CD4-positive, alpha-beta T cell treated with Interferon alpha-2 for 1 hour (primary cell): ENCODE results near the gene EEFSEC.

Experiments
- DNase-seq, 2 donors: peaks; one replicate each; pipeline ENCODE4 v3.0.0-alpha.2; 2020 to 2022

The EEFSEC gene

DNA sequence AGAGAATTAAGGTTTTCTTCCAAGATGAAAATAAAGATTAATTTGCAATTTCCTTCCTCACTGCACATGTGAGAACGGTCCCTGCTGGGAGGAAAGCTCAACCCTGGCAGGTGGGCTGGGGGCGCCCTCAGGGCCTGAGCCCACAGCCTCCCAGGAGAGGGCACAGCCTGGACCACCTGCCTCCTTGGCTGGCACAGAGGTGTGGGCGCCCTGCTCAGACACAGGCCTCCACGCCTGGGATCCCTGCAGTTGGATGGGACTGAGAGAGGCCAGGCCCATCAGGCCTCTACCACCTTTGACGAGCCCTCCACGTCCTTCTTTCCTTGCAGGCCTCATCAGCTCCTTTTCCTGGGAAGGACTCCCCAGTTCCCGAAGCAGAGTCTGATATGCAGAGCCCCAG is 267.0 kb downstream of the EEFSEC start:
- no peak for DNase-seq

DNA sequence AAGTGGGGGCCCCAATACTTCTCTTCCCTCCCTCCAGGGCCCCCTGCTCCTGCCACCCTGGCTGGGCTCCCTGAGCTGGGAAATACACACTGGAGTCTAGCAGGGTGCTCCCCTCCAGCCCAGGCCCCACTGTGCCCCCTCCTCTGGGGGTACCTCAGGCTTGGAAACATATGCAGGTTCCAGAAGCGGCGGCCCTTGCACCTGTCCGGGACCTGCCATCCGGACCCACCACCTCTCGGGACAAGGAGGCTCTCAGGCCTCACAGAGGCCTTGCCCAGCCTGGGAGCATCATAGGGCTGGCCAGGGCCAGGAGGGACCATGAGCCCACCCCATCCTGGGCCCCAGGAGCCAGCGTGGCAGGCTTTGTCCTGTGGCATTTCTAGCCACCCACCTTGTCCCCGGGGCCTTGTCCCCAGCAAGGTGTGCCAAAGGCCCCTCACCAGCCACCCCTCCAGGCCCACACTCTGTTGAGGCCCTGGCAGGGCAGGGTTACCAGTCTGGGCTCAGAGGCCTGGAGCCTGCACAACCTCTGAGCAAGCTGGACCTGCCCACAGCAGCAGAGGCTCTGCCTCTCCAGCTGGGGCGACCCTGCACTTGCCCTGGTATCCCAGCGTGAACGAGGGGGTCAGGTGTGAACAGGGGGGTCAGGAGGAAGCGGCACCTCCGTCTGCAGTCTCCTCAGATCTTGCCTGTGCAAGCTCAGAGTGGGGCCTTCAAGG is 267.6 kb downstream of the EEFSEC start:
- DNase-seq, result no peak

DNA sequence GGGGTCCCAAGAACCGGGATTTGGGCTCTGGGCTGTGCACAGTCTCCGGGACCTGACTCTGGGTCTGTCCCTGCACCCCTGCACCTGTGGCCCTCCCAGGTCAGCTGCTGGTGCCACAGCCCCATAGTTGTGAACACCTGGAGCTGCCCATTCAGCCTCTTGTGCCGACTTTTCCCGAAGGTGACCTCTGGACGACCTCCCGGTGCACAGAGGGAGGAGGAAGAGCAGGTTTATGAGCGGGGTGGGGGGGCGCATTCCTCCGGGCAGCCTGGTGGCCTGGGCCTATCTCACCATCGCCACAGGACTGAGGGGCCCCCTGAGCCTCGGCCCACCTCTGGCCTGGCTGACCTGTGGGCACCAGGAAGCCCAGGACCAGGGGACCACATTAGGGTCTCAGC is 268.2 kb downstream of the EEFSEC start:
- DNase-seq, result no peak

DNA sequence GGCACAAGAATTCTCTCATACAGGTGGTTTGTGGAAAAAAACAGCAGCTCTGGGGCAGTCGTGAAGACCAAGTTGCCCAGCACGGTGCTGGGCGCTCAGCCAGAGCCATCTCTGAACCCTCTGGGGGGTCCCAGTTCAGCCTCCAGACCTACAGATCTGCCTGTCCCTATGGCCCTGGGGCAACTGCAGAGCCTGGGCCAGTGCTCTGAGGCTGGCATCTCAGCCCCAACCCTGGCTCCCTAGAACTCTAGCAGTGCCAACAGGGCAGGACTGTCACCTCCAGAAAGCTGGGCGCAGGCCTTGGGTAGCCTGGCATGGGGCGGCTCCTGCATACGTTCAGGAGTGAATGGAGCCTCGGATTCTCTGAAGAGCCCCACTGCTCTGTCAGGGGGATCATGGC is 268.7 kb downstream of the EEFSEC start:
- DNase-seq, result no peak

DNA sequence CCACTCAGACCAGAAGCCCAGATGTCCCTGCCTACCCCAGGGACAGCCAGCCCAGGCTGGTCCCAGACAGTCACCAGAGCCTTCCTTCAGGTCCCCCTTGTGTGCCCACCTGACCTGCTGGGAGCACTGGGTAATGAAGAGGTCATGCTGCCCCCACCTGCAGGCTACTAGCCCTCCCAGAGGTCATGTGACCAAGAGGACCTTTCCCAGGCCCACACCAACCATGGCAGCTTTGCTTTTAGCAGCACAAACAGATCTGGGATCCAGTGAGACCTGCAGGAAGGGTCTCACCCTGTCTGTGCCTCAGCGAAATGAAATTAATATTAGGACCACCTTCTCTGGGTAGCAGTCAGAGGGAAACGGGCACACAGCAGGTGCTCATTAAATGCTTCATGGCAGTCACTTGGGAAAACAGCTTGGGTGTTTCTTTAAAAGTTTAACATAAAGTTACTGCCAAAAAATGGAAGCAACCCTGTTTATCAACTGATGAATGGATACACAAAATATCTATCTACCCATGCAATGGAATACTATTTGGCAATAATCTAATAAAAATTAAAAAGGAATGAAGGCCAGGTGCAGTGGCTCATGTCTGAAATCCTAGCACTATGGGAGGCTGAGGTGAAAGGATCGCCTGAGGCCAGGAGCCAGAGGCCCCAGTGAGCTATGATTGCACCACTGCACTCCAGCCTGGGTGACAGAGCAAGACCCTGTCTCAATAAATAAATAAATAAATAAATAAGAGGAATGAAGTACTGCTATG is 269.7 kb downstream of the EEFSEC start:
- DNase-seq, result no peak

DNA sequence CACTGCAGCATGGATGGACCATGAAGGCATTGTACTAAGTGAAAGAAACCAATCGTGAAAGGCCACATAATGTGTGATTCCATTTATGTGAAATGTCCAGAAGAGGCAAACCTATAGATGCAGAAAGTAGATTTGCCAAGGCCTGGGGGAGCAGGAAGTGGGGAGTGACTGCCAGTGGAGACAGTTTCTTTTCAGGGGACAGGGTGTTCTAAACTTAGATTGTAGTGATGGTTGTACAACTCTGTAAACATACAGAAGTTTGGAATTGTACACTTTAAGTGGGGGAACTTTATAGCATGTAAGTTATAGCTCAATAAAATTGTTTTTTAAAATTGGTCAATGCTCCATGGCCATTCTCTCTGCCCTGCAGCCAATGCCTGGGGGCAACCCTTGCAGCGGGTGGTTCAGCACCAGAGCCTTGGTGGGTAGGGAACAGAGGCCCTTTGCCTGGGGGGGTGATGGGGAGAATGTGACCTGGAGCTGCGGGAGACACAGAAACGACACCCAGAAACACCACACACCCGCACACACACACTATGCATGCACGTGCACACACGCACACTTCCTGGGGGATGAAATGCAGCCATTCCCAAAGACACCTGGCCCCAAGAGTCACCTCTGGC is 270.4 kb downstream of the EEFSEC start:
- DNase-seq, result no peak

DNA sequence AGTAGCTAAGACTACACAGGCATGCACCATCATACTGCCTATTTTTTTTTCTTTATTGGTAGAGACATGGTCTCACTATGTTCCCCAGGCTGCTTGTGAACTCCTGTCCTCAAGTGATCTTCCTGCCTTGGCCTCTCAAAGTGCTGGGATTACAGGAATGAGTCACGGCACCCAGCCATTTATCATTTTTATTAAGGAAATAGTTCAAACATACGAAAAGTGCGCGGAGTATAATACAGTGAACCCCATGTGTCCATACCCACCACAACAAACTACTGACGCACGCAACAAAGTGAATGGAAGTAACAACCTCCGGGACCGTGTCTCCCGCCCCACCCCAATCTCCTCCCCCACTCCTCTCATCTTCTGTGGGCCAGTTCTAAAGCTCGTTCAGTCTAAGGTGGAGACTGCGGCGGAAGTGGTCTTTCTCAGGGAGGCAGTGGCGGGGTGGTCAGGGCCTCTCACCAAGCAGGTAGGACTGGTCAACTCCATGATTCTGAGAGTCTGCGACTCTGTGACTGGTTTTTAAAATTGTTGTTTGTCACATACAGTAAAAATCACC is 271.3 kb downstream of the EEFSEC start:
- DNase-seq, result no peak

DNA sequence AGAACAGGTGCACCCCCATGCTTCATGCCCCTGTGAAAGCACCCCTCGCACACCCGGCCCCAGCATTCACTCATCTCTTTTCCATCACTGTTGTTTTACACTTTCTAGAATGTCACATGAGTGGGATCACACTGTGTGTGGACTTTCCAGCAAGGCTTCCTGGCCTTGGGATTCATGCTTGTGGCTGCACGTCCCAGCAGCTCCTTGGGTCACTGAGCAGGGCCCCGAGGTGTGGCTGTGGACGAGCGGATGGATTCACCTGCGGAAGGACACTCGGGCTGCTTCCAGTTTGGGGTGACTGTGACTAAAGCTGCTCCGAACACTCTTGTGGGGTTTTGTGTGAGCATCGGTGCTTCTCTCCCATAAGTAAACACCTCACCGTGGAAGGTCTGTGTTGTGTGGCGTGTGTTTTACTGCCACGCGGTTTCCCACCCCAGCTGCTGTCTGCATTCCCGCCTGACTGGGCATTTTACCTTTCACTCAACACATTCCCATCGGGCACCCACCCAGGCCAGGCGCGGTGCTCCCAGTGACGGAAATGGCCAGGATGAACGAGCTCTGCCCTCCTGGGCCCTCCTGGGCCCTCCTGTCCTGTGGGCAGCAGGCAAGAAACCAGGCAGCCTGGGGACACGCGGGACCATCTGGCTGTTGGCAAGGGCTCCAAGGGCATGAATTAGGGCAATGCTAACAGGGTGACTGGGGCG is 272.0 kb downstream of the EEFSEC start:
- no peak for DNase-seq

DNA sequence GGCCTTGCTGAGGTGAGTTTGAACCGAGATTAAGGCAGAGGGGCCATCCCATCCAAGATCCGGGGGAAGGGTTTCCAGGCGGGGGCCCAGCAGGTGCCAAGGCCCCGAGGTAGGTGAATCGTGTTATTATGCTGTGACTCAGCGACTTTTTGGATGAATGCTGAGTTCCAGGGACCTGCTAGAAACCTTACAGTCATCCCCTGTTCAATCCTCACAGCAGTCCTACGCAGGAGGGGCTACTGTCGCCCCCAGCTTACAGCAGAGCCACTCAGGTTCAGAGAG is 272.5 kb downstream of the EEFSEC start:
- DNase-seq, result no peak

DNA sequence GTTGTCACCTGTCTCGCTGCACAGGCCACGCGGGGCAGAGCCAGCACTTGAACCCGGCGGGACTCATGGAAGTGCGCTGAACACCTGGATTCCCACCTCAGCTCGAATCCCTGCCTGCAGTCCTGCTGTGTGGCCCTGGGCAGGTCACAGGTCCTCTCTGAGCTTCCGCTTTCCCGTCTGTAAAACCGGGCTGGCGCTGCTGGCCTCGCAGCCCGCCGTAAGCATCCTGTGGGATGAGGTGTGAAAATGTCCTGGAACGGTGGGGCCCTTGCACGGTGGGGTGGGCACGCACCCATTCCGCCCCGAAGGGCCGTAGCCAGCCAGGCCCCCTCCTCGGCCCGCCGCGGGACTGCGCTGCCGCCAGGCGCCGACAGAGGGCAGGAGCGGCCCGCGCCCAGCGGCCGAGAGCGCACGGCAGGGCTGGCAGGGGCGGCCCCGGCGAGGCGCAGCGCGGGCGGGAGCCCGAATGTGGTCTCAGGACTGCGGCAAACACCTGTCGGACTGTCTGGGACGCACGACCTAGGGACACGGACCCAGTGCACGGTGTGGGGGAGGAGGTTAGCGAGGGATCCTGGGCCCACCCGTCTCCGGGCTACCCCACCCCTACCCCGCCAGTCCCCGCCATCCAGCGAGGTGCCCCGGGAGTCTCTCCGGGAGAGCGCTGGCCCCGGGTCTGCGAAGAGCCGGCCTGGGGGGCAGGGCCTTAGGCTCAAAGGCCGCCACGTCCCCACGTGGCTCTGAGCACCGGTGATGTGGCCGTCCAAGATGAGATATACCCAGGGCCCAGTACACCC is 273.0 kb downstream of the EEFSEC start:
- peak; percentile 26 to 58 for DNase-seq

DNA sequence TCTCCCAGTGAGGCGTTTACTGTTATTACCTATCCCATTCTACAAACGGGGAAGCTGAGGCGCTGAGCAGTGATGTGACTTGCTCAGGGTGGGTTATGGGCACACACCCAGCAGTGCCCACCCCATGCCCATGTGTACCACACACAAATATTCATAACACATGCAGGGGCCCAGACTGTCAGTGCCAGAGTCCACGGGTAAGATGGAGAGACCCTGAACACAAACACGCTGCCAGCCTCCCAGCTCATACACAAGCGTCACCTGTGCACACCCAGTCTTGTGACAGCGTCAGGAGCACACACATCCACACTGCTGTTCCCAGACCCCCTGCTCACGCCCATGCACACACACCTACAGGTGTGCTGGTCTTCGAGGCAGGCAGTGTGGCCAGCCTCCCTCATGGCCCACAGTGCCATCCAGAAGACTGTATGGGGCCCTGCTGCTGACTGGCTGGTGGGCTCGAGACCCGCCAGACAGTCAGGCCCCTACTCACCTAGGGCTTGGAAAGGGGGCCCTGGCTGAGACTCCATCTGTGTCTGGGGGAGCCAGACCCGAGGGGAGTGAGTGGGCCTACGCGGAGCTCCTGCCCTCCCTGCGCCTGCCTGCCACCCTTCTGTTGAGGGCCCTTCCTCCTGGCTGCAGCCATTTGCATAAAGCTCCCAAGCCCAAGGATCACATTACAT is 274.0 kb downstream of the EEFSEC start:
- no peak for DNase-seq

DNA sequence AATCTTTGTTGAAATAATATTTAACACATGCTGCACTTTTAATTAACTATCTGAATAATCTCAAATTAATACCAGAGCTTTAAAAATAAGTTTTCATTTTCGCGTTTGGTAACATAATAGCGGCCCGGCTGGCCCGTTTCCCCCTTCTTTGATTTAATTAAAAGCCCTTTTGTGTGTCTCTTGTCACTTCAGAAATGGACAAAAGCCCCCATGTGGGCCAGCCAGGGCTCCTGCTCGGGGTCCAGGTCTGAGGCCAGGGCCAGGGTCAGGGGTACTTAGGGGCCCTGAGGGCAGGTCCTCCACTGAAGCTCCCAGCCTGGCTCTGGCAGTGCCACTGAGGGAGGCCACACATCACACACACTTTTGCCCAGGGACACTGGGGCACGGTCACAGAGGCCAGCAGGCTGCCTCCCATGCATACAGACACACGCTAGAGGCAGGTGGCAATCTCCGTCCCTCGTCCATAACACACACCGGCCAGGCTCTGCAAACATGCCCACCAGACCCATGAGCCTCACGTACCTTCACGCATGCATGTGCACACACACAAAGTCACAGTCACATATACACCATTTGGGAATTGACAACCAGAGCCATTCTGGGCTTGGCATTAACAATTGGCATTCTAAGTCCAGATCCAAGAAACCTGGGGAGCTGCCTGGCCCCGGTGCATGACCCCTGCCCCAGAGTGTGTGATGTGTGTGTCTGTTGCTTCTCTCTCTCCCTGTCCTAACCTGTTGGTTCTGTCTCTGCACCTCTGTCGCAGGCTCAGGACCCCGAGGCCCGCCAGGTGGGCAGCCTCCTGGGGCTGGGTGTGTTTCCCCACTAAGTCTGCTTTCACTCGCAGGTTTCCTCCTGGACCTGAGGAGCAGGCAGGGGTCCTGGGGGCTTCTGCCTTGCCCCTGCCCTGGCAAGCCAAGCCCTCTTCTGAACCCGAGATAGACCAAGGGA is 274.9 kb downstream of the EEFSEC start:
- DNase-seq, result no peak

DNA sequence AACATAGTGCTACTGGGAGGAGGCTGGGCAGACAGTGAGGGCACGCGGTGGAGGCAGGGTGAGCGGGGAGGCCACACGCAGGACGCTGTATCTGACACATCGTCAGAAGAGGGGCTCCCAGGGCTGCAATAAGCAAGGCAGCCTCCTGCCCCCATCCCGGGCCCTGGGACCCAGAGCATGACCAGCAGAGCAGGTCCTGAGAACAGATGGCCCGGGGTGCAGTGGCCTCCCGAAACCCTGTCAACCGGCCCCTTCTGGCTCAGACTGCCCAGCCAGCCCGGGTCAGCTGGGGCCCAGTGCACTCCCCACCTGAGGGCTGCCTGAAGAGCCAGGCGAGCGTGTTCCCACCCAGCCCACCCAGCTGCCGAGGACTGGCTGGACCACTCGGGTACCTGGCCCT is 276.0 kb downstream of the EEFSEC start:
- DNase-seq, result no peak

DNA sequence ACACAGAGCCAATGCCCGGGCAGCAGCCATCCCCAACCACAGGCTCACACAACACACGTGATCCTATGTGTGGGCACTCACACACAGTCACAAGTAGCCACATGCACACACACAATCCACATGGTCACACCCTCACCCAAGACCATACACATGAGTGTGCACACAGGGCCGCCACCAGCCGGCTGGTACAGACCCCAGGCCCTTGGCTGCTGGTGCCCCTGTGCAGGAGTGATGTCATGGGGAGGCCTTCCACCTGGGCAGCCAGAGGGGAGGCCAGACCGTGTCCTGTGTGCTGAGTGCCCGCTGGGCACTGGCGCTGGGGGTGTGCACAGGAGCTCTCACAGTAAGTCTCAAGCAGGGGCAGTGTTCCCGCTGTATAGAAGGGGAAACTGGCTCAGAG is 276.5 kb downstream of the EEFSEC start:
- no peak for DNase-seq

DNA sequence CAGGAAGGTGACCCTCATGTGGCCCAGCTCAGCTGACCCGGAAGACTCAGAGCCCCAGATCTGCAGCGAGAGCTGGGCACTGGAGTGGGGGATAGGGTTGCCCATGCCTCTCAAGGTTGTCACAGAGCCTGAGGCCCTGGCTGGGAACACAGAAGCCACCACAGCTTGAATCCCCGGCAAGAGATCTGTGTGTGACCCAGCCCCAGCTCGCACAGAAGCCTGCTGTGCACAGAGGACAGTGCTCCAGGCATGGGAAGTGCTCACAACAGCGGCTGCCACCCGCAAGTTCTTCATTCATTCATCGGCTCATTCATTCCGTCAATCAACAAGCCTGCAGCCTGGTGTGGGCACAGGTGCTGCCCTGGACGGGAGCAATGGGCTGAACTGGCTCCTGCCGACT is 277.0 kb downstream of the EEFSEC start:
- no peak for DNase-seq

DNA sequence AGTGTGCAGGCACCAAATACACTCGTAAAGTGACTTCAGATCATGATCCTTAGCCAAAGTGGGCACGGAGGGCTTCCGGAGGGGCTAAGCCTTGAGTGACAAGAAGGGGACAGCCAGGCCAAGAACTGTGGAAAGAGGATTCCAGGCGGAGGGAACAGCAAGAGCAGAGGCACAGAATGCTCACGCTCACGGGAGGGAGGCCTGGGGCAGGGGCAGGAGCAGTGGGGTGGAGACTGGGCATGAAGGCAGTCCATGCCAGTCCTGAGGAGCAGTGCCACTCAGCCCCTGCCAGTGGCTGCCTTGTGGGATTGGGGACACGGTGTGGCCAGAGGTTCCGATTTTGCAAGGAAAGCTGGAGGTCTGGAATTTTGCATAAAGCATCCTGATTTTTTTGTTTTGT is 277.4 kb downstream of the EEFSEC start:
- no peak for DNase-seq

DNA sequence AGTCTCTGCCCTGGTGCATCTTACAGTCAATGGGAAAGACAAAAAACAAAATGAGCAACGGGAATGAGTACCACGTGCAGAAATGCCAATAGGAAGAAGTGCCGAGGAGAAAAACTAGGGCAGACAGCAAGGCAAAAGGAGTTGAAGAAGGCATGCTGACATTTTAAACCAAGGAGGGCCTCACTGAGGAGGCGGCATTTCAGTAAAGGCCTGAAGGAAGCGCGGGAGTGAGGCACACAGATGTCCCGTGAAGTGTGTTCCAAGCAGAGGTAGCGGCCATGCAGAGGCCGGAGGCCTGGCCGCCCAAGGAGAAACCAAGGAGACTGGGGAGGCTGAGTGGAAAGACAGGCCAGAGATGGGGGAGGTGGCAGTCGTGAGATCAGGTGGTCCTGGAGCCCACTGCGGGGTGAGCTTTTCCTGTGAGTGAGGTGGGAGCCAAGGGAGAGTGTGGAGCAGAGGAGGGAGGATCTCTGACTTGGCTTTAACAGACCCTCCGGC is 278.6 kb downstream of the EEFSEC start:
- no peak for DNase-seq

DNA sequence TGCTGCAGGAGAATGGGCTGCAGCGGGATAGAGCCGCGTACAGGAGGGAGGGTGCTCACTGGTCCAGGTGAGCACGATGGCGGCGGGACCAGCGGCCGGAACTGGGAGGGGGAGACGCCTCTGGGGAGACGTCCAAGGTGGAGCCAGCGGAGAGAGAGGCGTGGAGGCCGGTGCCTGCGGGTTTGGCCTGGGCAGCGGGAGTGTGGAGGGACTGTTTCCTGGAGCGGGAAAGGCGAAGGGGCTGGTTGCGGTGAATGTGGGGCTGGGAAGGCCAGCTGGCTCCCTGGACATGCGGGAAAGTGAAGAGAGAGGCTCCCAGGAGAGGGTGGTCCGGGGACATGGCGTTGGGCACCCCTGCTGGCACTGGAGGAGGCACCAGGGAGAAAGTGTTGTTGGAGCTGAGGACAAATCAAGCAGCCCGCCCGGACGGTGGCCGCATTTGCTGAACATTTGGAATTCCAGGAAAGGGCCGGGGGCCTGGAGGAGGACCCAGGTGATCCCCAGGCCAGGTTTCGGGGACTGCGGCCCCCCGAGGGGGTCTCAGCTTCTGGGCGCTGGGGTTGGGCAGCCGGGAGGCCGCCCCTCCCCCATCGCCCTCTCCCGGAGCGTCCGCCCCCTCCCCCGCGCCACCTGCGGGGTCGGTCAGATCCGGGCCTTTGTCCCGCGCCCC is 279.2 kb downstream of the EEFSEC start:
- no peak for DNase-seq

DNA sequence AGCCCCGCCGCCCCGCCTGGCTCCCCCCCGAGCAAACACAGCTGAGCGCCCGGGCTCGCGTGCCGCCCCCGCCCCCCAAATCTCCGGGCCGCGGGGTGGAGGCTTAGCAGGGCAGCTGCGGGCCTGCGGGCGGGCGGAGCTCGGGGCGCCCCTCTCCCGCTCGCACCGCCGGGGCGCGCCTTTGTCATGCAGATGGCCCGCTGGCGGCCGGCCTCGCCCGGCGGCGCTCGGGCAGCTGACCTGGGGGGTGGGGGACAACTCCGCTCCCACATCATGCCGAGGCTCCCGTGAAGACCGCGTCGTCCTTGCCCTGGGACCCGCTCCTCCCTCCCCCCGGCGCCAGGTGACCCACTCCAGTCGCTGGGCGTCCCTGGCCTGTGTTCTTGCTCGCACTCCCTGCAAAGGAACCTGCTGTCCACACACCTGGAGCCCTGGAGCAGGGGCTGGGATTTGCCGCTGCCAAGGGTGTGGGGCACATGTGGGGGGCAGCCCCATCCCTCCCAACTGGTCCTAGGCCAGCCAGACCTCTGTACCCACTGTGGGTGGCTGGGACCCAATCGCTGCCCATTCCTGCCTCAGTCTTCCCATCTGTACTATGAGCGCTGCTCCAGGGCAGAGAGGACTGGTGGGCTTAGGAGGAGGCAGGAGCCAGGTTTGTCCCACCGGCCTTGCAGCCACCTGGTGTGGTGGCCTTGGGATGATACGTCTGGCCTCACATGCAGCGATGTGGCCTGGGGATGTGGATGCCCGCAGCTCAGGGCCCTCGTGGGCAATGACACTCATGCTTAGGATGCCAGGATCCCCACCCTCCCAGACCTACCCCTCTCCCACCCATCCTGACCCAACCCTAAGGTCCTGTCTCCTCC is 279.9 kb downstream of the EEFSEC start:
- DNase-seq, result no peak
